ENCODE measurements around the gene KNDC1. TPM values are rescaled to one million over a fixed set of nuclear protein-coding genes. Genes with fewer than 3 reads are reported as not detected.

Gene KNDC1
- total RNA-seq, 2 donors from 2014 or later, result 1.5 to 10.8 TPM

DNA sequence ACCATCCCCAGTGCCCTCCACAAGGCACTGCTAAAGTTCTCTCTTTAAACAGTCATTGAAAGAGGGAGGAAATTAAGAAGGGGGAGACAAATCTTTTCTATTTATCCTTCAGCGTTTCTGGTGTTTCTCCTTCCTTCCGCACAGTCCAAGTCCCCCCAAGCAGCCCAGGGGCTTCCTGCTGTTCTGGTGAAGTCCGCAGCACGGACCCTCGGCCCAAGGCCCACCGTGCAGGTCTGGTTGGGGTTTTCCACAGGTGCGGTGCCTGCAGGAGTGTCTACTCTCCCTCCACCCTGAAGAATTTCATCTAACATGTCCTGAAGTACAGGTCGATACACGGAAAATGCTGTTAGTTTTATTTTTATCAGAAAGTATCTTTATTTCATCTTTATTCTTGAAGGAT lies 34.1 kb upstream of the KNDC1 start:
- Histone ChIP-seq H3K27me3 (replicated peaks; ENCODE audit: insufficient read depth) (peaks cover 3% of the 10 kb centered on the region), H3K9me3 (no peaks in the 10 kb centered on the region), H3K4me1 (replicated peaks) (no peaks in the 10 kb centered on the region), H3K36me3 (no peaks in the 10 kb centered on the region), H3K27ac (no peak overlapping the region), H3K4me3 (no peak overlapping the region)
- no peak for DNase-seq (ENCODE audit: low spot score)
- TF ChIP-seq CTCF (IDR thresholded peaks at IDR 0.05), result no peak
- no peak for TF ChIP-seq POLR2A (IDR thresholded peaks at IDR 0.05)
- TF ChIP-seq POLR2AphosphoS5 (IDR thresholded peaks at IDR 0.05), result no peak
- WGBS, result 84% methylated on average over 9 of the region's 9 CpGs
- intact Hi-C loops (cut with DNase I), result loop anchor here (10.0 kb wide), 1 partner anchor 291 kb away; no protein-coding TSS in a partner anchor

- no peak for DNase-seq (ENCODE audit: low spot score)
- Histone ChIP-seq H3K9me3 (no peaks in the 10 kb centered on the region), H3K36me3 (no peaks in the 10 kb centered on the region), H3K4me3 (no peak overlapping the region), H3K27ac (no peak overlapping the region), H3K27me3 (replicated peaks; ENCODE audit: insufficient read depth) (peaks cover 3% of the 10 kb centered on the region), H3K4me1 (replicated peaks) (no peaks in the 10 kb centered on the region)
- 97% methylated on average over 53 of the region's 57 CpGs for WGBS
- intact Hi-C loops (cut with DNase I), result loop anchor here (10.0 kb wide), 1 partner anchor 292 kb away; no protein-coding TSS in a partner anchor
- no peak for TF ChIP-seq CTCF (IDR thresholded peaks at IDR 0.05)
- TF ChIP-seq POLR2A (IDR thresholded peaks at IDR 0.05), result no peak
- no peak for TF ChIP-seq POLR2AphosphoS5 (IDR thresholded peaks at IDR 0.05)
Measured at GRCh38 chr10:133126431-133127290, 33.4 kb upstream of the KNDC1 start.

DNA sequence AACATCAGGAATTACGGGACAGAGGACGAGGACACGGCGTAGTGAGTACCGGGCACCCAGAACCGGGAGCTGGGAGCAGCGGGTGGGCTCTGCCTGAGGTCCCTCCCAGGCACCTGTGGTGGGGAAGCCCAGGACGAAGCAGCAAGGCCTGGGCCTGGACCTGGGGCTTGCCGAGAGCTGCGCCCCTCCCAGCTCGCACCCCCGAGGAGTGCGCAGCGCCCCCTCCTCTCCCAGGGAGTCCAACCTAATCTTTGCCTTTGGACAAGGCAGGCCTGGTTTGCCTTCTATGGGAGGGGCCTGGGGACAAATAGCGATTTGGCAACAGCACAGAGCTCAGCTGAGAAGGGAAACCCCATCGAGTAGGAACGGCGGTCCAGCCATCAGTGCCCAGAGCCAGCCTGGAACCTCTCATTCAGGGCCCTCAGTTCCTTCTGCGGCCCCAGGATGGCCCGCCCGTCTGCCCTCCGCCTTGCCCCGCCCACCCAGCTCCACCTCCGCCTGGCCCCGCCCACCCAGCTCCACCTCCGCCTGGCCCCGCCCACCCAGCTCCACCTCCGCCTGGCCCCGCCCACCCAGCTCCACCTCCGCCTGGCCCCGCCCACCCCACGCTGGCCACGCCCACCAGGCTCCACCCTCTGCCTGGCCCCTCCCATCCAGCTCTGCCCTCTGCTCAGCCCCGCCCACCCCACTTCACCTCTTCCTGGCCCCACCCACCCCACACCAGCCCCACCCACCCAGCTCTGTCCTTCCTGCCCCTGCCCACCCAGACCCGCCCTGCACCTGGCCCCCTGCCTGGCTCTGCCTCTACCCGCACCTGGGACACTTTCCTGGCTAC lies 32.5 kb upstream of the KNDC1 start:
- intact Hi-C loops (cut with DNase I), result loop anchor here (10.0 kb wide), 1 partner anchor 293 kb away; no protein-coding TSS in a partner anchor
- no peak overlapping the region for H3K4me3 ChIP-seq
- H3K4me1 ChIP-seq (replicated peaks), result no peaks in the 10 kb centered on the region
- H3K27ac ChIP-seq, result no peak overlapping the region
- DNase-seq (ENCODE audit: low spot score), result no peak
- 87% methylated on average over 34 of the region's 36 CpGs for WGBS
- no peak for TF ChIP-seq CTCF (IDR thresholded peaks at IDR 0.05)
- TF ChIP-seq POLR2A (IDR thresholded peaks at IDR 0.05), result no peak
- TF ChIP-seq POLR2AphosphoS5 (IDR thresholded peaks at IDR 0.05), result no peak
- no peaks in the 10 kb centered on the region for H3K36me3 ChIP-seq
- H3K9me3 ChIP-seq, result no peaks in the 10 kb centered on the region
- peaks cover 3% of the 10 kb centered on the region for H3K27me3 ChIP-seq (replicated peaks; ENCODE audit: insufficient read depth)

DNA sequence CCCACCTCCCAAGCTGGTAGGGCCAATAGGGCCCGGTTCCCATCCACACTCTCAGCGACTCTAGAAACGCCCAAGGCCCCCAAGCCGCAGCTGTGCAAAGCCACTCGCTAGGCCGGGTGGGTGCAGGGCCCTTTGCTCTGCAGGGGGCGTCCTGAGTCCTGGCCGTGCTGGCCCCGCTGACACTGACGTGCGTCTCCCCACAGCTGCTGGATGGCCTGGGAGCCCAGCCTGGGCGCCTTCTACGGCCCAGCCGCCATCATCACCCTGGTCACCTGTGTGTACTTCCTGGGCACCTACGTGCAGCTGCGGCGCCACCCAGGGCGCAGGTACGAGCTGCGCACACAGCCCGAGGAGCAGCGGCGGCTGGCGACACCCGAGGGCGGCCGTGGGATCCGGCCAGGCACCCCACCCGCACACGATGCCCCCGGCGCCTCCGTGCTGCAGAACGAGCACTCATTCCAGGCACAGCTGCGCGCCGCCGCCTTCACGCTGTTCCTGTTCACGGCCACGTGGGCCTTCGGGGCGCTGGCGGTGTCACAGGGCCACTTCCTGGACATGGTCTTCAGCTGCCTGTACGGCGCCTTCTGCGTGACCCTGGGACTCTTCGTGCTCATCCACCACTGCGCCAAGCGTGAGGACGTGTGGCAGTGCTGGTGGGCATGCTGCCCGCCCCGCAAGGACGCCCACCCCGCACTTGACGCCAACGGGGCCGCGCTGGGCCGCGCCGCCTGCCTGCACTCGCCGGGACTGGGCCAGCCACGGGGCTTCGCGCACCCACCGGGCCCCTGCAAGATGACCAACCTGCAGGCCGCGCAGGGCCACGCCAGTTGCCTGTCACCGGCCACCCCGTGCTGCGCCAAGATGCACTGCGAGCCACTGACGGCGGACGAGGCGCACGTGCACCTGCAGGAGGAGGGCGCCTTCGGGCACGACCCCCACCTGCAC lies 31.6 kb upstream of the KNDC1 start:
- no peaks in the 10 kb centered on the region for H3K9me3 ChIP-seq
- intact Hi-C loops (cut with DNase I), result loop anchor here (10.0 kb wide), 1 partner anchor 294 kb away; no protein-coding TSS in a partner anchor
- WGBS, result 95% methylated on average over 83 of the region's 83 CpGs
- H3K4me3 ChIP-seq, result no peak overlapping the region
- peaks cover 3% of the 10 kb centered on the region for H3K27me3 ChIP-seq (replicated peaks; ENCODE audit: insufficient read depth)
- no peak for DNase-seq (ENCODE audit: low spot score)
- H3K4me1 ChIP-seq (replicated peaks), result no peaks in the 10 kb centered on the region
- H3K27ac ChIP-seq, result no peak overlapping the region
- no peaks in the 10 kb centered on the region for H3K36me3 ChIP-seq
- TF ChIP-seq POLR2AphosphoS5 (IDR thresholded peaks at IDR 0.05), result no peak
- TF ChIP-seq POLR2A (IDR thresholded peaks at IDR 0.05), result no peak
- no peak for TF ChIP-seq CTCF (IDR thresholded peaks at IDR 0.05)
